Left kidney (tissue), 2 donors: ENCODE data around the gene SCAI. TPM values are rescaled to one million over a fixed set of nuclear protein-coding genes. Genes with fewer than 3 reads are reported as not detected.
"Not testable (repeated sequence)": the region's sequence is repeated elsewhere in the genome, so short reads cannot be mapped to it uniquely, and the experiment has no call there.

ENCODE experiments used
- DNase-seq: peaks from one replicate; pipeline ENCODE4 v3.0.0-alpha.2; 2013
- polyA plus RNA-seq: library from polyadenylated mRNA; unstranded; fragments of 120-200 nt; gene quantifications from one replicate; pipeline ENCODE4 v1.2.1, GENCODE V29; 2013; ENCODE audit not compliant: insufficient read length

Gene SCAI
- polyA plus RNA-seq, 1 donor = 17.1 TPM

GRCh38 chr9:124947727-124948391 lies 195.5 kb downstream of the SCAI start:
- DNase-seq = no peak

- DNase-seq = no peak
Measured at GRCh38 chr9:124946167-124946566, 197.2 kb downstream of the SCAI start.

GRCh38 chr9:124941679-124942561 lies 201.4 kb downstream of the SCAI start:
- peak; percentile 53 for DNase-seq

- DNase-seq = peak; percentile 95
Measured at GRCh38 chr9:124940894-124941678, 202.2 kb downstream of the SCAI start, which contains the start of gene GOLGA1. TSS of gene GOLGA1 (minus strand) at chr9:124941083. CDS start at chr9:124938711, 2,372 bp downstream.

GRCh38 chr9:124940521-124940893 lies 202.8 kb downstream of the SCAI start:
- no peak for DNase-seq

- no peak for DNase-seq
Measured at GRCh38 chr9:124939944-124940343, 203.4 kb downstream of the SCAI start.

GRCh38 chr9:124934290-124934689 lies 209.0 kb downstream of the SCAI start:
- no peak for DNase-seq

- DNase-seq = no peak
Measured at GRCh38 chr9:124932333-124932732, 211.0 kb downstream of the SCAI start.

- DNase-seq = no peak
Measured at GRCh38 chr9:124929464-124929863, 213.9 kb downstream of the SCAI start.

GRCh38 chr9:124928116-124928515 lies 215.2 kb downstream of the SCAI start:
- DNase-seq = no peak

- not testable (repeated sequence) for DNase-seq
Measured at GRCh38 chr9:124920394-124920793, 222.9 kb downstream of the SCAI start.

- no peak for DNase-seq
Measured at GRCh38 chr9:124914753-124915405, 228.4 kb downstream of the SCAI start.

- no peak for DNase-seq
Measured at GRCh38 chr9:124913378-124913777, 229.9 kb downstream of the SCAI start.

- DNase-seq = no peak
Measured at GRCh38 chr9:124911766-124912165, 231.6 kb downstream of the SCAI start.

GRCh38 chr9:124908098-124908497 lies 235.2 kb downstream of the SCAI start:
- no peak for DNase-seq

GRCh38 chr9:124906966-124907365 lies 236.4 kb downstream of the SCAI start:
- DNase-seq = no peak

GRCh38 chr9:124899845-124900244 lies 243.5 kb downstream of the SCAI start:
- DNase-seq = no peak

GRCh38 chr9:124897570-124898460 lies 245.5 kb downstream of the SCAI start:
- no peak for DNase-seq

- DNase-seq = no peak
Measured at GRCh38 chr9:124894741-124895170, 248.6 kb downstream of the SCAI start.

GRCh38 chr9:124894035-124894740 lies 249.1 kb downstream of the SCAI start:
- no peak for DNase-seq
